EH (cell line): ENCODE data around the gene MBIP.
"Not testable (repeated sequence)": the region's sequence is repeated elsewhere in the genome, so short reads cannot be mapped to it uniquely, and the experiment has no call there.

ENCODE experiments used
- DNase-seq: peaks from one replicate; pipeline ENCODE4 v3.0.0-alpha.2; 2015; ENCODE audit warnings: low read depth

The MBIP gene

GRCh38 chr14:36320200-36320896 lies at the start of gene MBIP:
MBIP (minus strand) TSS chr14:36320637; CDS start chr14:36320588, 49 bp downstream.
- DNase-seq: peak; percentile 96

- DNase-seq: no peak
Measured at GRCh38 chr14:36367985-36368774, 47.7 kb upstream of the MBIP start.

GRCh38 chr14:36365766-36366165 lies 45.3 kb upstream of the MBIP start:
- no peak for DNase-seq

- no peak for DNase-seq
Measured at GRCh38 chr14:36363704-36364103, 43.3 kb upstream of the MBIP start.

- no peak for DNase-seq
Measured at GRCh38 chr14:36362648-36363047, 42.2 kb upstream of the MBIP start.

- no peak for DNase-seq
Measured at GRCh38 chr14:36361210-36361853, 40.9 kb upstream of the MBIP start.

- DNase-seq: no peak
Measured at GRCh38 chr14:36356862-36357261, 36.4 kb upstream of the MBIP start.

- DNase-seq: no peak
Measured at GRCh38 chr14:36346052-36346451, 25.6 kb upstream of the MBIP start.

GRCh38 chr14:36344211-36344610 lies 23.8 kb upstream of the MBIP start:
- peak; percentile 8 for DNase-seq

GRCh38 chr14:36341811-36342210 lies 21.4 kb upstream of the MBIP start:
- not testable (repeated sequence) for DNase-seq

GRCh38 chr14:36340276-36340890 lies 19.9 kb upstream of the MBIP start:
- DNase-seq: no peak

GRCh38 chr14:36339816-36340215 lies 19.4 kb upstream of the MBIP start:
- DNase-seq: no peak

GRCh38 chr14:36333119-36333518 lies 12.7 kb upstream of the MBIP start:
- no peak for DNase-seq

GRCh38 chr14:36327573-36327972 lies 7.1 kb upstream of the MBIP start:
- not testable (repeated sequence) for DNase-seq

GRCh38 chr14:36325853-36326252 lies 5.4 kb upstream of the MBIP start:
- no peak for DNase-seq

- no peak for DNase-seq
Measured at GRCh38 chr14:36324897-36325296, 4.5 kb upstream of the MBIP start.

- DNase-seq: no peak
Measured at GRCh38 chr14:36320897-36321381, 502 bp upstream of the MBIP start.

- no peak for DNase-seq
Measured at GRCh38 chr14:36319899-36320199, 588 bp downstream of the MBIP start.

- DNase-seq: peak; percentile 3
Measured at GRCh38 chr14:36317650-36318049, 2.8 kb downstream of the MBIP start.

- no peak for DNase-seq
Measured at GRCh38 chr14:36316131-36316530, 4.3 kb downstream of the MBIP start.

GRCh38 chr14:36315159-36315853 lies 5.1 kb downstream of the MBIP start:
- DNase-seq: no peak

- DNase-seq: no peak
Measured at GRCh38 chr14:36313898-36314297, 6.5 kb downstream of the MBIP start.
